BE2C (cell line): Measurements from ENCODE around the gene GLRX5.

Experiments used
- DNase-seq: peaks from one replicate; pipeline ENCODE4 v3.0.0-alpha.2; 2020
- H3K27me3 ChIP-seq: fragments of 250-450 bp; sonication (Bioruptor Pico); 2 replicates; pipeline ENCODE4 v1.5.1; 2020; ENCODE audit warnings: mild to moderate bottlenecking
- H3K36me3 ChIP-seq: fragments of 250-450 bp; sonication (Bioruptor Pico); 2 replicates; pipeline ENCODE4 v1.5.1; 2020; ENCODE audit warnings: mild to moderate bottlenecking
- H3K4me1 ChIP-seq: fragments of 250-450 bp; sonication (Bioruptor Pico); 2 replicates; pipeline ENCODE4 v1.5.1; 2020
- H3K4me3 ChIP-seq: 2 replicates; pipeline ENCODE4 v1.5.1; 2011; ENCODE audit warnings: low read depth, low read length
- H3K9me3 ChIP-seq: fragments of 250-450 bp; sonication (Bioruptor Pico); 2 replicates; pipeline ENCODE4 v1.5.1; 2020
- TF ChIP-seq, protein P1 (sequence below): IDR thresholded peaks from 2 replicates; pipeline ENCODE4 v1.5.1; 2012; ENCODE audit warnings: mild to moderate bottlenecking, low read depth, low read length

Gene GLRX5

GRCh38 chr14:95540236-95540855 lies 5.5 kb downstream of the GLRX5 start:
- Histone ChIP-seq H3K4me3 (no peak overlapping the region), H3K9me3 (no peaks in the 10 kb centered on the region), H3K4me1 (peaks cover 4% of the 10 kb centered on the region), H3K27me3 (no peaks in the 10 kb centered on the region), H3K36me3 (peaks cover 10% of the 10 kb centered on the region)
- TF ChIP-seq, protein P1, sequence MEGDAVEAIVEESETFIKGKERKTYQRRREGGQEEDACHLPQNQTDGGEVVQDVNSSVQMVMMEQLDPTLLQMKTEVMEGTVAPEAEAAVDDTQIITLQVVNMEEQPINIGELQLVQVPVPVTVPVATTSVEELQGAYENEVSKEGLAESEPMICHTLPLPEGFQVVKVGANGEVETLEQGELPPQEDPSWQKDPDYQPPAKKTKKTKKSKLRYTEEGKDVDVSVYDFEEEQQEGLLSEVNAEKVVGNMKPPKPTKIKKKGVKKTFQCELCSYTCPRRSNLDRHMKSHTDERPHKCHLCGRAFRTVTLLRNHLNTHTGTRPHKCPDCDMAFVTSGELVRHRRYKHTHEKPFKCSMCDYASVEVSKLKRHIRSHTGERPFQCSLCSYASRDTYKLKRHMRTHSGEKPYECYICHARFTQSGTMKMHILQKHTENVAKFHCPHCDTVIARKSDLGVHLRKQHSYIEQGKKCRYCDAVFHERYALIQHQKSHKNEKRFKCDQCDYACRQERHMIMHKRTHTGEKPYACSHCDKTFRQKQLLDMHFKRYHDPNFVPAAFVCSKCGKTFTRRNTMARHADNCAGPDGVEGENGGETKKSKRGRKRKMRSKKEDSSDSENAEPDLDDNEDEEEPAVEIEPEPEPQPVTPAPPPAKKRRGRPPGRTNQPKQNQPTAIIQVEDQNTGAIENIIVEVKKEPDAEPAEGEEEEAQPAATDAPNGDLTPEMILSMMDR = no peak
- DNase-seq = no peak

- H3K9me3 ChIP-seq = no peaks in the 10 kb centered on the region
- DNase-seq = no peak
- H3K4me3 ChIP-seq = no peak overlapping the region
- H3K27me3 ChIP-seq = no peaks in the 10 kb centered on the region
- TF ChIP-seq, protein P1 = no peak
- peaks cover 12% of the 10 kb centered on the region for H3K36me3 ChIP-seq
- peaks cover 8% of the 10 kb centered on the region for H3K4me1 ChIP-seq
These were observed 6.5 kb downstream of the GLRX5 start for GRCh38 chr14:95541346-95541745.

- H3K36me3 ChIP-seq = peaks cover 12% of the 10 kb centered on the region
- H3K4me3 ChIP-seq = no peak overlapping the region
- no peaks in the 10 kb centered on the region for H3K9me3 ChIP-seq
- H3K27me3 ChIP-seq = no peaks in the 10 kb centered on the region
- no peak for DNase-seq
- TF ChIP-seq, protein P1 = no peak
- H3K4me1 ChIP-seq = peaks cover 8% of the 10 kb centered on the region
These were observed 7.4 kb downstream of the GLRX5 start for GRCh38 chr14:95541932-95542930.

DNA sequence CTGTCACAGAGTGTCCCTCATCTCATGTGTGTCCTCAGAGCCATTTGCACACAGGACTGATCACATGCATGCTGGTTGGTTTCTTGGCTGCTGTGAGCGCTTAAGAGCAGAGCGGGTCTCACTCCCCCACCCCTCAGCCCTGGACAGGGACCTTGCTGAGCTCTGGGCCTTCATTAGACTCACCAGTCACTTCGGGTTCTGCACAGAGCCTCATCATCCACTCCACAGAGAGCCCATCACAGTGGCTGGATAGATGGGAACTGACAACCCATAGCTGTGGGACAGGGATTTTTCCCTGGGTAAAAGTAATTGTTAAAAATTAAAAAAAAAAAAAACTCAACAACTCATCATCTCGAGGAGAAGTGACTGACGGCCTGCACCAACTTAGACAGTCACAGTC lies 8.2 kb downstream of the GLRX5 start:
- Histone ChIP-seq H3K9me3 (no peaks in the 10 kb centered on the region), H3K36me3 (peaks cover 14% of the 10 kb centered on the region), H3K27me3 (no peaks in the 10 kb centered on the region), H3K4me3 (no peak overlapping the region), H3K4me1 (peaks cover 5% of the 10 kb centered on the region)
- DNase-seq = no peak
- TF ChIP-seq, protein P1 = no peak

DNA sequence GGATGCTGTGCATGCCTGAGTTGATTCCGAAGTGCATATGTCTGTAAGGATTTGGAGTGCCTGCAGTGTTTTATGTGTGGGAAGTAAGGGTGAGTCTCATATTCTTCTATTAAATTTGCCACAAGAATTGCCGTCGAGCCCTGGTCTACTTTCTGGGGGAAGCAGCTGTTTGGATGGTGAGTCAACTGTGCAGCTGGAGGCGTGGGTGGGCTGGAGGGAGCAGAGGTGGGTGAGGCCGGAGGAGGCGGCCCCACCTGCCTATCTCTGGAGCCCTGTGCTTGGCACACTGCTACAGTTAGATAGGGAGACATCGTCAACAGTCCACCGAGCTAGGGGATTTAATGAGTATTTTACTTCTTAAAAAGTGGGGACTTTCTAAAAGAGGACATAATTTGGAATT lies 9.7 kb downstream of the GLRX5 start:
- Histone ChIP-seq H3K9me3 (no peaks in the 10 kb centered on the region), H3K27me3 (no peaks in the 10 kb centered on the region), H3K4me1 (peaks cover 5% of the 10 kb centered on the region), H3K36me3 (peaks cover 16% of the 10 kb centered on the region), H3K4me3 (no peak overlapping the region)
- TF ChIP-seq, protein P1 = no peak
- no peak for DNase-seq
